PFSK-1 (cell line): Measurements from ENCODE around the gene CAMK2N1.

ENCODE experiments used
- FOXP2 ChIP-seq: optimal IDR thresholded peaks from 2 replicates; pipeline ENCODE3; 2011; ENCODE audit warnings: borderline replicate concordance, control low read depth, inconsistent platforms; ENCODE audit not compliant: insufficient read depth; ENCODE audit errors: extremely low read length, extremely low read depth
- POLR2AphosphoS5 ChIP-seq: IDR thresholded peaks from 2 replicates; pipeline ENCODE4 v1.6.1; 2012; ENCODE audit warnings: low read depth, mild to moderate bottlenecking, control low read depth, low read length, moderate library complexity
- REST ChIP-seq, 2 experiments: IDR thresholded peaks; 2 replicates each; pipeline versions ENCODE4 v1.6.1 to v1.8.0; 2011 to 2012; ENCODE audit warnings: low read depth in 2 of 2, low read length in 2 of 2, control low read depth in 1 of 2, inconsistent platforms in 1 of 2, mild to moderate bottlenecking in 1 of 2, moderate library complexity in 1 of 2; ENCODE audit not compliant: insufficient read depth in 1 of 2
- SIN3A ChIP-seq: IDR thresholded peaks from 2 replicates; pipeline ENCODE4 v1.6.1; 2012; ENCODE audit warnings: mild to moderate bottlenecking, low read length, moderate library complexity, borderline replicate concordance; ENCODE audit not compliant: insufficient read depth
- TAF1 ChIP-seq: IDR thresholded peaks from 2 replicates; pipeline ENCODE4 v1.6.1; 2012; ENCODE audit warnings: low read length, control low read depth, borderline replicate concordance; ENCODE audit not compliant: insufficient read depth

GRCh38 chr1:20445956-20446355, 40.1 kb downstream of the CAMK2N1 start:
- TF ChIP-seq REST (IDR thresholded peaks at IDR 0.05; ENCODE audit: insufficient read depth in 1 of 2, low read depth in 2 of 2, low read length in 2 of 2) (no peak), TAF1 (no peak), SIN3A (no peak), POLR2AphosphoS5 (no peak), FOXP2 (no peak)
